H1 (cell line): ENCODE data around the gene NEK2. TPM values are rescaled to one million over a fixed set of nuclear protein-coding genes. Genes with fewer than 3 reads are reported as not detected.

Experiments
- CTCF ChIA-PET: fragments of 300-600 bp; sonication (Branson Sonifier 250); formaldehyde crosslinking; loops from one replicate; lab custom pipeline; 2021; ENCODE audit not compliant: partially characterized antibody; lab: Charles Lee
- POLR2A ChIA-PET: fragments of 300-600 bp; sonication (Branson Sonifier 250); formaldehyde crosslinking; loops from one replicate; lab custom pipeline; 2021; ENCODE audit warnings: inconsistent platforms; ENCODE audit not compliant: partially characterized antibody; lab: Charles Lee
- DNase-seq, 2 experiments: peaks; one replicate each; pipeline versions ENCODE4 v3.0.0 to v3.0.0-alpha.2; 2010 to 2022; ENCODE audit warnings: low spot score in 2 of 2, low read depth in 1 of 2, mixed read lengths in 1 of 2
- FAIRE-seq: peaks from 2 replicates; lab custom pipeline; 2011; peaks lifted over from hg19 to GRCh38; lab: Jason Lieb, UNC
- H2AFZ ChIP-seq: 2 replicates; pipeline ENCODE4 v1.8.1; 2012; ENCODE audit warnings: low read length, inconsistent platforms
- H2AK5ac ChIP-seq: 2 replicates; pipeline ENCODE4 v1.6.1; 2013; ENCODE audit warnings: low read depth, low read length
- H2BK120ac ChIP-seq: replicated peaks from 2 replicates; pipeline ENCODE3; 2013; ENCODE audit warnings: low read depth, low read length, inconsistent platforms
- H2BK12ac ChIP-seq: 2 replicates; pipeline ENCODE4 v1.6.1; 2013; ENCODE audit warnings: low read depth, low read length
- H2BK15ac ChIP-seq: 2 replicates; pipeline ENCODE4 v1.6.1; 2013; ENCODE audit warnings: low read length
- H2BK20ac ChIP-seq: 2 replicates; pipeline ENCODE4 v1.6.1; 2013; ENCODE audit warnings: low read length
- H2BK5ac ChIP-seq: 2 replicates; pipeline ENCODE4 v1.6.1; 2013; ENCODE audit warnings: low read depth, low read length
- H3K14ac ChIP-seq: 2 replicates; pipeline ENCODE4 v1.6.1; 2013; ENCODE audit warnings: inconsistent platforms; ENCODE audit not compliant: insufficient read length
- H3K18ac ChIP-seq: 2 replicates; pipeline ENCODE4 v1.6.1; 2013; ENCODE audit warnings: low read length; ENCODE audit errors: extremely low read depth
- H3K23ac ChIP-seq: 2 replicates; pipeline ENCODE4 v1.6.1; 2013; ENCODE audit warnings: inconsistent platforms; ENCODE audit not compliant: insufficient read length
- H3K23me2 ChIP-seq: 2 replicates; pipeline ENCODE4 v1.6.1; 2013; ENCODE audit warnings: low read depth, low read length
- H3K27ac ChIP-seq: 2 replicates; pipeline ENCODE4 v1.6.1; 2011; ENCODE audit warnings: low read depth, low read length, inconsistent platforms
- H3K27me3 ChIP-seq, 4 experiments: replicated peaks in 1 of 4; 1 replicate in 1 of 4; 2 replicates in 3 of 4; pipeline versions ENCODE4 v1.6.1 to v1.8.1; 2011 to 2013; ENCODE audit warnings: low read length in 3 of 4, mild to moderate bottlenecking in 3 of 4, inconsistent platforms in 2 of 4, mixed read lengths in 2 of 4, moderate library complexity in 1 of 4; ENCODE audit not compliant: control insufficient read depth in 3 of 4, insufficient read depth in 3 of 4; ENCODE audit errors: extremely low read depth in 1 of 4
- H3K36me3 ChIP-seq, 4 experiments: 2 replicates each; pipeline versions ENCODE4 v1.6.1 to v1.8.1; 2011 to 2013; ENCODE audit warnings: mild to moderate bottlenecking in 4 of 4, low read length in 3 of 4, moderate library complexity in 2 of 4, control low read depth in 1 of 4, inconsistent platforms in 1 of 4; ENCODE audit not compliant: insufficient read depth in 4 of 4, control insufficient read depth in 2 of 4
- H3K4ac ChIP-seq: replicated peaks from 2 replicates; pipeline ENCODE3; 2013; ENCODE audit warnings: low read length, low read depth, mixed read lengths, inconsistent platforms; ENCODE audit not compliant: insufficient read length
- H3K4me1 ChIP-seq, 4 experiments: replicated peaks in 1 of 4; 1 replicate in 1 of 4; 2 replicates in 3 of 4; pipeline versions ENCODE4 v1.6.1 to v1.8.1; 2011 to 2013; ENCODE audit warnings: low read length in 3 of 4, inconsistent platforms in 2 of 4, mixed read lengths in 1 of 4; ENCODE audit not compliant: insufficient read depth in 4 of 4, control insufficient read depth in 3 of 4
- H3K4me2 ChIP-seq, 2 experiments: 2 replicates each; pipeline versions ENCODE4 v1.6.1 to v1.8.1; 2011 to 2013; ENCODE audit warnings: low read depth in 2 of 2, low read length in 2 of 2, control low read depth in 1 of 2, inconsistent platforms in 1 of 2, mild to moderate bottlenecking in 1 of 2; ENCODE audit not compliant: insufficient read depth in 1 of 2
- H3K4me3 ChIP-seq, 4 experiments: fragments of 200-600, 300-600 bp in 1 of 4; sonication (generic), shearing (Covaris generic), sonication (Bioruptor Twin) in 1 of 4; 2 replicates each; pipeline versions ENCODE4 v1.5.1 to v1.8.1; 2011 to 2016; ENCODE audit warnings: low read length in 4 of 4, low read depth in 3 of 4, control low read depth in 2 of 4, inconsistent platforms in 2 of 4, mild to moderate bottlenecking in 2 of 4, mixed read lengths in 1 of 4, moderate library complexity in 1 of 4; ENCODE audit not compliant: insufficient read depth in 2 of 4; ENCODE audit errors: extremely low read depth in 1 of 4
- H3K56ac ChIP-seq: replicated peaks from 2 replicates; pipeline ENCODE3; 2013; ENCODE audit warnings: low read depth, mild to moderate bottlenecking, mixed read lengths, low read length, inconsistent platforms; ENCODE audit not compliant: insufficient read length
- H3K79me1 ChIP-seq: 2 replicates; pipeline ENCODE4 v1.6.1; 2013; ENCODE audit warnings: low read depth, low read length, control low read depth
- H3K79me2 ChIP-seq, 2 experiments: 2 replicates each; pipeline versions ENCODE4 v1.6.1 to v1.8.1; 2012 to 2013; ENCODE audit warnings: low read length in 2 of 2, mild to moderate bottlenecking in 2 of 2, inconsistent platforms in 1 of 2; ENCODE audit not compliant: insufficient read depth in 2 of 2, control insufficient read depth in 1 of 2
- H3K9ac ChIP-seq, 4 experiments: replicated peaks in 1 of 4; 1 replicate in 1 of 4; 2 replicates in 3 of 4; pipeline versions ENCODE4 v1.6.1 to v1.8.1; 2011 to 2013; ENCODE audit warnings: low read depth in 3 of 4, low read length in 3 of 4, control low read depth in 2 of 4, mild to moderate bottlenecking in 2 of 4, moderate library complexity in 2 of 4, inconsistent platforms in 1 of 4; ENCODE audit errors: extremely low read depth in 1 of 4
- H3K9me3 ChIP-seq, 2 experiments: 2 replicates each; pipeline versions ENCODE4 v1.6.1 to v1.8.1; 2012 to 2013; ENCODE audit warnings: mild to moderate bottlenecking in 2 of 2, moderate library complexity in 2 of 2, control low read depth in 1 of 2, inconsistent platforms in 1 of 2, low read depth in 1 of 2, low read length in 1 of 2, mixed read lengths in 1 of 2; ENCODE audit not compliant: insufficient read depth in 2 of 2
- H4K20me1 ChIP-seq, 2 experiments: replicated peaks in 1 of 2; 2 replicates each; pipeline versions ENCODE3 to v1.8.1; 2011 to 2013; ENCODE audit warnings: inconsistent platforms in 2 of 2, low read length in 2 of 2, mild to moderate bottlenecking in 1 of 2; ENCODE audit not compliant: insufficient read depth in 2 of 2, control insufficient read depth in 1 of 2
- H4K5ac ChIP-seq: 2 replicates; pipeline ENCODE4 v1.6.1; 2013; ENCODE audit warnings: low read length, low read depth, mixed read lengths, inconsistent platforms; ENCODE audit not compliant: insufficient read length
- H4K8ac ChIP-seq: 2 replicates; pipeline ENCODE4 v1.8.0; 2013; ENCODE audit warnings: mild to moderate bottlenecking, moderate library complexity, low read length, inconsistent platforms; ENCODE audit not compliant: insufficient read depth; ENCODE audit errors: extremely low read depth
- H4K91ac ChIP-seq: replicated peaks from 2 replicates; pipeline ENCODE3; 2013; ENCODE audit warnings: low read length, mixed read lengths, inconsistent platforms; ENCODE audit not compliant: insufficient read length
- CBX5 ChIP-seq: fragments of 300-800, 300-1000 bp; sonication (generic); IDR thresholded peaks from 2 replicates; pipeline ENCODE4 v1.7.1; 2016; ENCODE audit warnings: antibody characterized with exemption, low read length, low read depth
- GABPA ChIP-seq: IDR thresholded peaks from 2 replicates; pipeline ENCODE4 v1.6.1; 2011; ENCODE audit warnings: mild to moderate bottlenecking, low read length, moderate library complexity, borderline replicate concordance; ENCODE audit not compliant: insufficient read depth
- MAFK ChIP-seq: IDR thresholded peaks from 2 replicates; pipeline ENCODE4 v1.6.1; 2012; ENCODE audit warnings: low read depth, mild to moderate bottlenecking, improper control_type of control experiment, low read length
- RFX5 ChIP-seq: IDR thresholded peaks from 2 replicates; pipeline ENCODE4 v1.6.1; 2011; ENCODE audit warnings: low read depth, low read length, improper control_type of control experiment, borderline replicate concordance
- TBP ChIP-seq: IDR thresholded peaks from 2 replicates; pipeline ENCODE4 v1.6.1; 2011; ENCODE audit warnings: low read depth, low read length, improper control_type of control experiment
- WGBS, 2 experiments: shearing (Covaris generic) in 1 of 2; methylation state at CpG; one replicate each; pipeline versions ENCODE4 v1.1.6 to v1.1.7; 2013 to 2015; ENCODE audit warnings: low lambda C conversion rate in 2 of 2, mixed read lengths in 2 of 2, inconsistent platforms in 1 of 2, low coverage in 1 of 2, missing lambda C conversion rate in 1 of 2; ENCODE audit not compliant: insufficient replicate concordance in 2 of 2, insufficient coverage in 1 of 2, insufficient read length in 1 of 2; ENCODE audit errors: extremely low coverage in 1 of 2, missing lambda C conversion rate in 1 of 2; 5-methylcytosine and 5-hydroxymethylcytosine counted together
- polyA plus RNA-seq, 7 experiments: library from polyadenylated mRNA; depleted of rRNA in 3 of 7; stranded (reverse) in 5 of 7; unstranded in 2 of 7; fragments of >200 nt in 5 of 7; fragments of 200-250 nt in 2 of 7; gene quantifications; 1 replicate in 5 of 7; 2 replicates in 1 of 7; 4 replicates in 1 of 7; pipeline versions ENCODE4 v1.2.1 to v1.2.3, GENCODE V29; 2011 to 2013; ENCODE audit warnings: missing spikeins in 2 of 7, mixed read lengths in 2 of 7
- total RNA-seq: library from RNA; stranded (reverse); fragmentation: NEBNext Ultra II Directional; extraction: Animal tissue kit (Norgen Biotek cat#: 25700); gene quantifications from 2 replicates; pipeline ENCODE4 v1.2.1, GENCODE V29; 2021
- TF ChIP-seq, protein P1 (sequence below): IDR thresholded peaks from 2 replicates; pipeline ENCODE4 v1.6.1; 2011; ENCODE audit warnings: low read depth, mild to moderate bottlenecking, low read length; ENCODE audit not compliant: insufficient read depth

NEK2 gene
- total and polyA plus RNA-seq, 2 of the 8 experiments (the other 6 are each of a cell fraction or from before 2014, with no cell fraction given) = 8.4 to 22.9 TPM

DNA sequence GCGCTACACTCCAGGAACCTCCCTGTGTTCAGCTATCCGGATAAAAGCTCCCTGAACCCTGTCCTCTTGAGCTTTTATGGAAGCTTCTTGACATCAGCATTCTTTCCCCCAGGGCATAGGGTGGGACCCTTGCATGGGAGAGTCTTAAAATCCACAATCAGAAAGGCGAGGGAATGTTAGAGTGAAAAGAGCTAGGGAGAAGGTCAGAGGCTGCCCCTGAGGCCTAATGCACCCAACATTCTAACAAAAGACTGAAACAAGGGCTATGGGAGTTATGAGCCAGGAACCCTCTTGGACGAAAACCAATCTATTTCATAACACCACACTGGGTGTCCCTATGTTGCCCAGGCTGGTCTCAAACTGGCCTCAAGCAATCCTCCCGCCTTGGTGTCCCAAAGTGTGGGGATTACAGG lies 36.7 kb downstream of the NEK2 start:
- no peak overlapping the region for H2BK15ac ChIP-seq
- H4K5ac ChIP-seq = no peak overlapping the region
- no peak overlapping the region for H2BK12ac ChIP-seq
- no peak overlapping the region for H2BK5ac ChIP-seq
- no peak overlapping the region for H2BK120ac ChIP-seq
- no peak overlapping the region for H2BK20ac ChIP-seq
- H3K56ac ChIP-seq = no peak overlapping the region
- H3K4me2 ChIP-seq = no peak overlapping the region
- no peak overlapping the region for H4K91ac ChIP-seq
- no peak overlapping the region for H3K4ac ChIP-seq
- H3K9me3 ChIP-seq = no peaks in the 10 kb centered on the region
- no peak for DNase-seq
- H2AFZ ChIP-seq = no peak overlapping the region
- TF ChIP-seq, protein P1, sequence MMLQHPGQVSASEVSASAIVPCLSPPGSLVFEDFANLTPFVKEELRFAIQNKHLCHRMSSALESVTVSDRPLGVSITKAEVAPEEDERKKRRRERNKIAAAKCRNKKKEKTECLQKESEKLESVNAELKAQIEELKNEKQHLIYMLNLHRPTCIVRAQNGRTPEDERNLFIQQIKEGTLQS = no peak
- TF ChIP-seq RFX5 (no peak), MAFK (no peak), GABPA (no peak), TBP (no peak), CBX5 (no peak)
- no peak overlapping the region for H3K4me3 ChIP-seq
- no peak overlapping the region for H4K8ac ChIP-seq
- no peaks in the 10 kb centered on the region for H3K23me2 ChIP-seq
- FAIRE-seq = no peak
- H3K27me3 ChIP-seq = no peaks in the 10 kb centered on the region
- ChIA-PET POLR2A (interaction anchor here (0.6 kb wide), 1 partner anchor 105 kb away, joined by 4 read pairs; no protein-coding TSS in a partner anchor), CTCF (interaction anchor here (0.9 to 8.2 kb wide), 6 partner anchors 10 to 162 kb away, joined by 3 to 75 read pairs (median 5); partner anchors contain the start of gene SLC30A1)
- no peak overlapping the region for H3K23ac ChIP-seq
- no peaks in the 10 kb centered on the region for H4K20me1 ChIP-seq
- H3K14ac ChIP-seq = no peak overlapping the region
- H3K9ac ChIP-seq = no peak overlapping the region
- H2AK5ac ChIP-seq = no peak overlapping the region
- H3K27ac ChIP-seq = no peak overlapping the region
- no peaks in the 10 kb centered on the region for H3K79me2 ChIP-seq
- H3K4me1 ChIP-seq = peaks cover 0 to 3% (median 2%) of the 10 kb centered on the region in 4 experiments; a peak in 2 of 7 replicates
- H3K36me3 ChIP-seq = no peaks in the 10 kb centered on the region
- WGBS, 2 experiments = 75% methylated on average over 5 of the region's 5 CpGs; no CpG with 5 or more reads in 1 of the 2 experiments
- H3K79me1 ChIP-seq = no peaks in the 10 kb centered on the region
- no peak overlapping the region; the same call in 1 of the 2 replicates for H3K18ac ChIP-seq
